GM21423 (cell line): ENCODE data around the gene MTERF4.

Experiments
- ATAC-seq: cut with Tn5 transposase; IDR thresholded peaks from one replicate; pipeline ENCODE4 v1.9.1; 2021; ENCODE audit warnings: mild to moderate bottlenecking, moderate library complexity; ENCODE audit not compliant: unreplicated experiment

MTERF4 gene

DNA sequence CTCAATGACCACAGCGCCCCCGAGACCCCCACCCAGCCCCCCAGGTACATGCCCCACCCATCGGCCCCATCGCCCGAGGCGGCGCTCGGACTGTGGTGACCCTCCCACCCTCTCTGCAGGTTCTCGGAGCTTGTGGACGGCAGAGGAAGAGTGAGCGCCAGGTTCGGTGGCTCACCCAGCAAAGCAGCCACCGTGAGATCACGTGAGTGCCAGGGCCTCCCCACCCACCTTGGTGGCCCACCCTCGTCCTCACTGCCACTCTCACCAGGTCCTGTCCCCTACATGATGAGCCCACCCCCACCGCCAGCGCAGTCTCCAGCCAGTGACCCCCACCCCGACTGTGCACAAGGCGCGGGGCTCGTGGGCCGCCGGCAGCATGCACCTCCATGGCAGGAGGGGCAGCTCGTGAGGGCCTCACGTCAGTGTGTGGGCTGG lies 30.4 kb downstream of the MTERF4 start:
- ATAC-seq, result no peak

DNA sequence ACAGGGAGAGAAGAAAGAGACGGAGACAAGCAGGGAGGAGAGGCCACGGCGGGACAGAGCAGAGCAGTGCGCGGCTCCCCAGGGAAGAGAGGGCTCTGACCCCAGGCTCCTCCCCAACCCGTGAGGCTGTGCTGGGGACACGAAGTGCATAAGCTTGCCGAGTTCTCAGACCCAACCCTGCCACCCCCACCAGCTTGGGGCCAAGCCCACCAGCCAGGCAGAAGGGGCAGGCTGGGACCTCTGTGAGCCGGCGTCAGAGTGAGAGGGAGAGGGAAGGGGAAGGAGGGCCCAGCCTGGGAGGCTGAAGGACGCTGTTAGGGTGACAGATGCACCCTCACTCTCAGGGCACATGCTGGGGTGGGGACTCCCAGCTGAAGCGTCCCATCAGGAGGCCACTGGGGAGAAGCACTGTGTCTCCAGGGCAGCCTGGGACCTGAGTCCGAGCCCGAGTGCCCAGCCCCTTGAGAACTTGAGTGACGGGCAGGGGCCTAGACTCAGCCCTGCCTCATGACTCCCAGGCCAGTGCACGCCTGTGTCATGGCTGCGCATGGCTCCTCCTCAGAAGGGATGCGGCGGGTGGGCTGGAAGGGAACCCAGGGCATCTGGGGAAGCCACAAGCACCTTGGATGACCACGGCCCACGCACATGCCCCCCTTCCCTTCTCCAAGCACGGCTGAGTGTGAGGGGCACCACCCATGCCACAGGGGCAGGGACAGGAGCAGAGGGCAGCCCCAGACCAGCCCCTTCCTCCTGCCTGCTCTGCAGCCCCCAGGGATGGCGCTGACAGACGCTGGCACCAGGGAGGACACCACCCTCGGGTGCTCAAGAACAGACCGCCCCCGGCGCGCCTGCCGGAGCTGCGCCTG lies 31.0 kb downstream of the MTERF4 start:
- no peak for ATAC-seq

DNA sequence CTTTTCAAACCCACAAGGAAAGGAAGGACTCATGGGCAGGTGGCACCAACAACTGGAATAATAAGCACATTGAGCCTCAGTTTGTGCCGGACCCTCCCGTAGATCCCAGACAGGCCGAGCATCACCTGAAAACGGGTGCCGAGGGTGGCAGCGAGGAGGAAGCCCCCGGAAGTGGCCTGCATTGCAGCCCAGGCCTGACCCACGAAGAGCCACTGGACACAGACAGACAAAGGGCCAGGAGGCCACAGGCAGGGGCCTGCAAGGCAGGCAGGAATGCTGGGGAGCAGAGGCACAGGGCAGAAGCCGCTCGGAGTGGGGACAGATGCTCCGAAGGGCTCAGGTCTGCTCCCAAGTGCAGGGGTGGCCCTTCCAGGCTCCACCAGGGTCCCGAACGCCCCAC lies 31.7 kb downstream of the MTERF4 start:
- no peak for ATAC-seq

DNA sequence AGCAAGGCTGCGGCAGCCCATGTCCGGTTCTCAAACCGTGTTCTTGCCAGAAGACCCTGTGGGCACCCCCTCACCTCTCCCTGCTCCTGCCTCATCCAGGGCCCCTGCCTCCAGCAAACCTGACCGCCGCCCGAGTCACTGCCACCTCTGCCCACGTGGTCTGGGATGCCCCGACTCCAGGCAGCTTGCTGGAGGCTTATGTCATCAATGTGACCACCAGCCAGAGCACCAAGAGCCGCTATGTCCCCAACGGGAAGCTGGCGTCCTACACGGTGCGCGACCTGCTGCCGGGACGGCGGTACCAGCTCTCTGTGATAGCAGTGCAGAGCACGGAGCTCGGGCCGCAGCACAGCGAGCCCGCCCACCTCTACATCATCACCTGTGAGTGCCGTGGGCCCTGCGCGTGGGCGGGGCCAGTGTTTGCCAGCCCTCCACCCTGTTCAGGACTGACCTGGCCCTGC lies 32.2 kb downstream of the MTERF4 start:
- ATAC-seq, result no peak

DNA sequence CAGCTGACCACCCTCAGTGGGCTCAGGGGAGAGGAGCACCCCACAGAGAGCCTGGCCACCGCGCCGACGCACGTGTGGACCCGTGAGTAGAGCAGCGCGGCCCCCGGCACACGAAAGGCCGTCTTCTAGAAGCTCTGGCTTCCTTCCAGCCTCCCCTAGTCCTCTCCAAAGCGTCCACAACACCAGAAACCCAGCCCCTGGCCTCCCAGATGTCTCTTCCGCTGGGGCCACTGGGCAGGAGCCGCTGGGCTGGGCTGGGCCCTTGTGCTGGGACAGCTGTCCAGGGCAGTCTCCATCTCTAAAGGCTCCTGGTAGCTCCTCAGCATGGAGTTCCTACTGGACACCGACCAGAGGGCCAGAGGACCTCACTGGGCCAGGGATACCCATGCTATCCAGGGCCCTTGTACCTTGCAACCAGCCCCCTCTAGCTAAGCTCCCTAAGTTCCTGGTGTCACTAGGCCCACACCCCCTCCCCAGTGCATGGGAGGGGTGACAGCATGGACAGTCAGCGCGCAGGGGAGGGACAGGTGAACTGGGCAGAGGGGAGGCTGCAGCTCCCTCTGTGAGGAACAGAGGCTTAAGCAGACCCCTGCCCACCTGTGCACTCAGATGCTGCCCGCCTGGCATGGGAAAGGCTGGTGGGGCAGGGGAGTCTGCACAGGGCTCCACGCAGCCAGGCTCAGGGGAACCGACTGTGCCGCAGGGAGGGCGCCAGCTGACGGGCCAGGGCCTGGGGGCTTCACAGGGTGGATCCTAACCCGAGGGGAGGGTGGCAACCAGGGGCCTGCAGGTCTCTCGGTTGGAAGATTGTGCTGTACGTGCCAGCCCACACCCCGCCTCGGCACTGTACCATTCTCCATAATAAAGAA lies 32.9 kb downstream of the MTERF4 start:
- no peak for ATAC-seq

DNA sequence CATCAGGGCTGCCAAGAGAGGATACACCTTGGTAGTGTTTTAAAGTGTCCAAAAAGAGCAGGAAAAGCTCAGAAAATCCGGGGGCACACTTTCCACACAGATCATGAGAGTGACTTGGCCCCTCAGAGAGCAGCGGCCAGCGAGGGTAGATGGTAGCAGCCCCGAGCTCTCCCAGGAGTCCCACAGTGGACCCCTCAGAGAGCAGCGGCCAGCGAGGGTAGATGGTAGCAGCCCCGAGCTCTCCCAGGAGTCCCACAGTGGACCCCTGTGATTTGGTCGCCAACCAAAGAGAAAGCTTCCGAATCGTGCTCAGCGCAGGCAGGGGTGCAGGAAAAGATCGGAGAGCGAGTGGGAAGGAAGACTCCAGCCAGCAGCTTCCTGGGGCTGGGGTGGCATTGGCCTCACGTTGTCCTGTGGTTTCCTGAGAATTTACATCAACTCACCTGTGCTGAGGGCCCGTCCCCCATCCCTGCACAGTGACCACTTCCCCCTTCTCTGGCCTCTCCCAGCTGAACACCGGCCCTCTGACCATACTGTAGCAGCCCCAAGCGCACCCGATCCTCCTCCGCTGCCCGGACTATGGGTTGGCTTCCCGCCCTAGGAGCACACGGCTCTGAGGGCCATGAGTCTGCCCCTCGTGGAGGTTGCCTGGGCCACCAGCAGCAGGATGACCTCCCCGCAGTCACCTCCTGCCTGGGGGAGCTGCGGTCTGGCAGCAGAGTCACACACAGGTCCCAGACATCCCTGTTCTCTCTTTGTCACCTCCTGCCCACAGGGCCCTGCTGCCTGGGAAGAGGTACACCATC lies 33.7 kb downstream of the MTERF4 start:
- no peak for ATAC-seq

GRCh38 chr2:241067501-241068135 lies 34.5 kb downstream of the MTERF4 start:
- no peak for ATAC-seq

DNA sequence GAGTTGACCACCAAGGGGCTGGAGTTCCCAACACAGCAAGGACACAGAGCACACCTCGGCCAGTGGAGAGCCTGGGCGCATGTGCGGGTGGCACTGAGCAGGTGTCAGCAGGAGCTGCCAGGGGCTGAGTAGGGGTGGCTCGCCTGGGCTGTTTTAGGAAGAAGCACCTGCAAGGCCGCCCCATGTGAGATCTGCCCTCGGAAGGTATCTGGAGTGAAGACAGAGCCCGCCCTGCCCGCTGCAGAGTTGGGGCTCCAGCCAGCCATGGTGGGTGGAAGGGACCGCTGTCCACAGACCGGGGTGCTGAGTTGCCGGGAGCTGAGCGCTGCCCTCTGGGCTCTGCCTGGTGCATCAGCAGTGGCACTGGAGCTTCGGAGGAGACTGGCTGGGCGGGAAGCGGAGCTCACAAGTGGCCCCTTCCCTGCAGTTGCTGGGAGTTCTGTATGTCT lies 35.2 kb downstream of the MTERF4 start:
- no peak for ATAC-seq

- no peak for ATAC-seq
Measured at GRCh38 chr2:241066171-241066892, 35.8 kb downstream of the MTERF4 start.

GRCh38 chr2:241065355-241065803 lies 36.7 kb downstream of the MTERF4 start:
- no peak for ATAC-seq

GRCh38 chr2:241064802-241065354 lies 37.2 kb downstream of the MTERF4 start:
- ATAC-seq, result no peak

DNA sequence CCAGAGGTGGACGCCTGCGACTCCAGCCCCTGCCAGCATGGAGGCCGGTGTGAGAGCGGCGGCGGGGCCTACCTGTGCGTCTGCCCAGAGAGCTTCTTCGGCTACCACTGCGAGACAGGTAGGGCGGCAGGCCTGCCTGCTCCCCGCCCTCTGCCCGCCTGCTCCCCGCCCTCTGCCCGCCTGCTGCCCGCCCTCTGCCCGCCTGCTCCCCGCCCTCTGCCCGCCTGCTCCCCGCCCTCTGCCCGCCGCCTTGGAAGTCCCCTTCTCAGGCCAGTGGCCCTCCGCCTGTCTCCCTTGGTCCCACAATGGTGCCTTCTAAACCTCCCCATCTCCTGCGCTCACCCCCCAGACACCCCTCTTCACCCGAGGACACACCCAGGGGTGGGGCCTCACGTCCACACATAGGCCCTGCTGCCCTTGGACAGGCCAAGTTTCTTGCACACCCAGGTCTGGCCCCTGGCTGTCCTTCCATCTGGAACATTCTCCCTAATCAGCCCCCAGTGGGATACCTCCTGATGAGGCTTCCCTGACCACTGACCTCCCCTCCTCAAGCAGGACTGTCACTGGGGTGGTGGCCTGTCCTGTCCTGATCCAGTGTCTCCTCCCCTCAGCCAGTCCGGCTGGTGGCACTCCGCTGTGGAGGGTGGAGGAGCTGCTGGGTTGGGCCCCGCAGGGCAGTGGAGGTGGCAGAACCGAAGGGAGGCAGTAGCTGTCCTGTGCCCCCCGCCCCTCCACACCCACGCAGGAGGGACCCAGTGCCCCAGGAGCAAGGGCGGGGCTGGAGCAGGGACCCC lies 37.9 kb downstream of the MTERF4 start:
- ATAC-seq, result no peak

- ATAC-seq, result no peak
Measured at GRCh38 chr2:241063587-241063986, 38.5 kb downstream of the MTERF4 start.

DNA sequence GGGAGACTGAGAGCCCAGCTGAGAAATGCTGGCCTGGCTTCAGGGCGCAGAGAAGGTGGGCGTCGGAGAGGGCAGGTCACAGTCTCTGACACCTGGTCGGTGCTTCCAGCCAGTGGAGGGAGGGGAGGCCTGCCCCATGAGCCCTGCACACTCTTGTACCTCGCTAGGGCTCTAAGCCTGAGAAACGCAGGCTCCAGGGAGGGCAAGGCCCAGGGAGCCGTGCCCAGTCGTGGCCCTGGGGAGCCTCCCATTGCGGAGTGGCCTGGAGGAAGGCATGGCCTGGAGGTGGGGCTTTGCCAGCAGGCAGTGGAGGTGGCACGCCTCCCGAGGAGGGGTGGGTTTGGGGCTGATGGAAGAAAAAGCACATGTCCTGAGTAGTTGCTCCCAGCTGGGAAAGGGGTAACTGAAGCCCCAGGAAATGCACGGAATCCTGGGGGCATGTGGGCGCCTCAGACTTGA lies 39.0 kb downstream of the MTERF4 start:
- ATAC-seq, result no peak

DNA sequence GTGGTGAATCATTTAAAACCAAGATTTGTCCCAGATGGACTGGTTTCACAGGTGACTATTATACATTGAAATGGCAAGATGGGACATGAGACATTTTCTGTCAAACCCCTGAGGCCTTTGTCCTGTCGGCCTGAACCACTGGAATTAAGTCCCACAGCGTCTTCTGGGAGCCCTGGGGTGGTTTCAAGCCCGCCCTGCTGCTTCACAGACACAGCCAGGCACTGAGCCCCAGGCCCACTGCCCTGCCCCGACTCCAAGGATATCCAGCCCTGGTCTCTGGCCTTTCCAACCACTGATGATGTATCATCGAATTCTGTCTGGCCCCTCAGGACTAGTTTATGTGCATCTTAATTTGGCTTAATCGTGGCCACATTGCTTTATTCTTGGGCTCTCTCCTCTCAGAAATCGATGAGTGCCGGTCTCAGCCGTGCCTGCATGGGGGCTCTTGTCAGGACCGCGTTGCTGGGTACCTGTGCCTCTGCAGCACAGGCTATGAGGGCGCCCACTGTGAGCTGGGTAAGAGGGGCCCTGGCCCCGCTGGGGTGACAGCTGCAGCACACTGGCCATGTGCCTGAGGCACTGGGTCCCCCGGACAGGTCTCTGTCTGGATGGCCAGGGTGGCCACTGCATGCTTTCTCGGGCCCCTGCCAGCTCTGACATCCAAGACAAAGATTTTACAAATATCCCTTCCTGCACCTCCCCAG lies 39.5 kb downstream of the MTERF4 start:
- no peak for ATAC-seq

- no peak for ATAC-seq
Measured at GRCh38 chr2:241061275-241061674, 40.8 kb downstream of the MTERF4 start.

DNA sequence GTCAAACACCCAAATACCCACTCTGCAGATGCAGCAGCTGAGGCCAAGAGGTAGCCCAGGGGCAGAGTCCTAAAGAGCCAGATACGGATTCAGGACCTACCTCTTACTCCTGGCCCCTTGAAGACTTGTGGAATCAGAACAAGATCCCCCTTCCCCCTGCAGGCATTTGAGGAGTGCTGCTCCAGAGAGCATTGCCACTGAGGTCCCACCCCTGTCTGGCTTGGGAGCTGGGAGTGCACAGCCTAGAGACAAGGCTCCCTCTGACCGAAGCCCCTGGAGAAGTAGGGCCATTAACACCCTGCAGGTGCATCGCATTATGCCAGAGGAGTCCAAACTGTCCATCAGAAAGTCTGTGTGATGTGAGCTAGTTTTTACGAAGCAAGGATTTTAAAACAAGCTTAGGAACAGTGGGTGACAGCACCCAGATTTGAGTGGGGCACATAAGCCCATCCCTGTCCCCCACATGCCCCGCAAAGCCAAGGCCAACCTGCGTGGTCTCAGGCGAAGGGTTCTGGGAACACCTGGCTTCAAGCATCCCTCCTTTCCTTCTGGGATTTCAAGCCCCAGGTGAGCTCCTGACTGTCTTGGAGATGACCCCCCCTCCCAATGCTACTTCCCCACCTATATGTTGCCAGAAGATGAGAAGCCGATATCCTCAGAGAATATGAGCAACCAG lies 48.4 kb downstream of the MTERF4 start:
- no peak for ATAC-seq
